Measurements from ENCODE around the gene ASB8. TPM values are rescaled to one million over a fixed set of nuclear protein-coding genes. Genes with fewer than 3 reads are reported as not detected.

ASB8 gene
- total RNA-seq, 1 donor from 2014 or later, result 8.6 TPM

DNA sequence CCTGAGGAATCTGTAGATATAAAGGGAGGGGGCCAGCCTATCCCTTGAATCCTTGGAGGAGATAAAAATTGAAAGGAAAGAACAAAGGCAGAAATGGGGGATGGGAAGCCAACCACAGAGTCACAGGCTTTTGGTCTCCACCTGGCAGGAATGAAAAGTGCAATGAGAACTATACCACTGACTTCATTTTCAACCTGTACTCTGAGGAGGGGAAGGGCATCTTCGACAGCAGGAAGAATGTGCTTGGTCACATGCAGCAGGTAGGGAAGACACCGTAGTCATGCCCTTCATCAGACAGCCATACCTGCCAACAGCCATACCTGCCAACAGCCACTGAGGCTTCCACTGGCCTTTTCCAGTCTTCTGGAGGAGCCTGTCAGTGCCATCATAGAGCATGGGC lies 13.4 kb downstream of the ASB8 start:
- TF ChIP-seq, protein P1, sequence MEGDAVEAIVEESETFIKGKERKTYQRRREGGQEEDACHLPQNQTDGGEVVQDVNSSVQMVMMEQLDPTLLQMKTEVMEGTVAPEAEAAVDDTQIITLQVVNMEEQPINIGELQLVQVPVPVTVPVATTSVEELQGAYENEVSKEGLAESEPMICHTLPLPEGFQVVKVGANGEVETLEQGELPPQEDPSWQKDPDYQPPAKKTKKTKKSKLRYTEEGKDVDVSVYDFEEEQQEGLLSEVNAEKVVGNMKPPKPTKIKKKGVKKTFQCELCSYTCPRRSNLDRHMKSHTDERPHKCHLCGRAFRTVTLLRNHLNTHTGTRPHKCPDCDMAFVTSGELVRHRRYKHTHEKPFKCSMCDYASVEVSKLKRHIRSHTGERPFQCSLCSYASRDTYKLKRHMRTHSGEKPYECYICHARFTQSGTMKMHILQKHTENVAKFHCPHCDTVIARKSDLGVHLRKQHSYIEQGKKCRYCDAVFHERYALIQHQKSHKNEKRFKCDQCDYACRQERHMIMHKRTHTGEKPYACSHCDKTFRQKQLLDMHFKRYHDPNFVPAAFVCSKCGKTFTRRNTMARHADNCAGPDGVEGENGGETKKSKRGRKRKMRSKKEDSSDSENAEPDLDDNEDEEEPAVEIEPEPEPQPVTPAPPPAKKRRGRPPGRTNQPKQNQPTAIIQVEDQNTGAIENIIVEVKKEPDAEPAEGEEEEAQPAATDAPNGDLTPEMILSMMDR (conservative IDR thresholded peaks at IDR 0.05; ENCODE audit: low read depth, low read length), result no peak
- no peak for DNase-seq (ENCODE audit: low read depth)
- H3K4me3 ChIP-seq (ENCODE audit: low read depth, low read length), result no peak overlapping the region

DNA sequence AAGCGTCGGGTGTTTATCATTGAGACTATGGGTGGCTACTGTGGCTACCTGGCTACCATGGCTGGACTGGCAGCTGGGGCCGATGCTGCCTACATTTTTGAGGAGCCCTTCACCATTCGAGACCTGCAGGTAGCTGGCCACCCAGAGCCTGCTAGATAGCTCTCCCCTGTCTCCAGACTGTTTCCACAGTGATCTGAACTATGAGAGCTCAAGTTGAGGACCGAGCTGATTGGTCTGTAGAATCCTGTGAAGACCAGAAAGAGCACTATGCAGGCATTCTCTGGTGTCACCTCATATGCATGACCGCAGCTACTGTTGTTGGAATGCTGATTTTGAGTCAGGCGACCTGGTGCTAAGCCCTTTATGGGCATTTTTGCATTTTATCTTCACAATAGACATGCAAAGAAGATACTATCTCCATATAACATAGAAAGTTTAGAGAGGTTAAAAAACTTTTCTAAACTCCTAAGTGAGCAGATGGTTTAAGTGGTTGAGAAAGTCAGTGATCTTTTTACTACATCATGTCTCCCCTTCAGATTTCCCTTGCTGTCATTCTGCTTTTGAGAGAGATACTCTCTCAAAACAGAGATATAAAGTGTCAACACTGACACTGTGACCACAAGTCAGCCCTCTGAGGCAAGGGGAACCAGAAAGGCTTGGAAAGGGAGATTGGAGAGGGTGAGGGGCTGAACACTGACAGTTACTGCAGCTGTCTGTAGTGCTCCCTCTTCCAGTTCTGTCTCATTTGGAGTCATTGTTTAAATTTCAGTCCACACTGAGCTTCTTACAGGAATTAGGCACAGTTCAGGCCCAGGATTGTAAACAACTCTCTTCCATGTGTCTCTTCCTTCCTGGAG lies 14.3 kb downstream of the ASB8 start:
- TF ChIP-seq, protein P1 (conservative IDR thresholded peaks at IDR 0.05; ENCODE audit: low read depth, low read length), result no peak
- no peak overlapping the region for H3K4me3 ChIP-seq (ENCODE audit: low read depth, low read length)
- no peak for DNase-seq (ENCODE audit: low read depth)

DNA sequence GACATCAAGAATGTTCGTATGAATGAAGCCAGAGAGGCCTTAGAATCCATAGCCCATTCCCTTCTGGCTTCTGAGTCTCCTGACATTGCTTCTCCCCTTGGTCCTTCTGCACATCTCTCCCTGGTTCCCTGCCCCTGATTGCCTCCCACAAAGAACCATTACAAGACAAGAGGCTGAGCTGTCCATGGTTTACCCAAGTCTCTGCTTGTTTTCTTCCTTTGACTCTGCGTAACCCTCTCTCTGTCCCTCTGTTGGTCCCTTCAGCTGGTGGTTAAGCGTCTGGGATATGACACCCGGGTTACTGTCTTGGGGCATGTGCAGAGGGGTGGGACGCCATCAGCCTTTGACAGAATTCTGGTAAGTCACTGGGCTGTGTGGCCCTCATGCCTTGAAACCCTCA lies 22.3 kb downstream of the ASB8 start:
- TF ChIP-seq, protein P1 (conservative IDR thresholded peaks at IDR 0.05; ENCODE audit: low read depth, low read length), result no peak
- H3K4me3 ChIP-seq (ENCODE audit: low read depth, low read length), result no peak overlapping the region
- DNase-seq (ENCODE audit: low read depth), result no peak

DNA sequence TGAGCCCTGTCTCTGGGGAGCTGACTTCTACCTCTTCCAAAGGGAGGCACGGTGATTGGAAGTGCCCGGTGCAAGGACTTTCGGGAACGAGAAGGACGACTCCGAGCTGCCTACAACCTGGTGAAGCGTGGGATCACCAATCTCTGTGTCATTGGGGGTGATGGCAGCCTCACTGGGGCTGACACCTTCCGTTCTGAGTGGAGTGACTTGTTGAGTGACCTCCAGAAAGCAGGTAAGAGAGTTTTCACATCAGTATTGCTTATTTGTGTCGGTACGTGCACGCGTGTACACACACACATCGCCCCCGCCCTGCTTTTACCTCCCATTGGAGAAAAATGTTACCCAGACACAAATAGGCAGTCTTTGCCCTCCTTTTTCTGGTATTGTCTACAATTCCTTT lies 24.5 kb downstream of the ASB8 start:
- DNase-seq (ENCODE audit: low read depth), result no peak
- no peak overlapping the region for H3K4me3 ChIP-seq (ENCODE audit: low read depth, low read length)
- TF ChIP-seq, protein P1 (conservative IDR thresholded peaks at IDR 0.05; ENCODE audit: low read depth, low read length), result no peak

DNA sequence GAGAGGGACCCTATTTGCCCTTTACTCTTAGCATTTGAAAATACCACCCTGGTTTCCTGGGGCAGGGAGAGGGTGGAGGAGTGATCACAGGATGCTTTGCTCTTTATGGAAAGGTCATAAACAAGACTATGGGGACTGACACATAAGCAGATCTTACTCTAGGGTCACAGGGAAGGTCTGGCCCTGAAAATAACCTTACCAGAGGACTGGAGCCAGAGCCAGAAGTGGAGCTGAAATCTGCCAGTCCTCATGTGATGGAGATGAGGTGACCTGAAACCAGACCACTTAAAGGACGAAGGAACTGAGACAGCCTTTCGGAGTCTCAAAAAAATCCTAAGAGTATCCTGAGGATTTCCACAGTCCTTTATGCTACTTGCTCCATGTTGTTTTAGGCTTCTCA lies 25.8 kb downstream of the ASB8 start:
- TF ChIP-seq, protein P1 (conservative IDR thresholded peaks at IDR 0.05; ENCODE audit: low read depth, low read length), result no peak
- no peak for DNase-seq (ENCODE audit: low read depth)
- H3K4me3 ChIP-seq (ENCODE audit: low read depth, low read length), result no peak overlapping the region

DNA sequence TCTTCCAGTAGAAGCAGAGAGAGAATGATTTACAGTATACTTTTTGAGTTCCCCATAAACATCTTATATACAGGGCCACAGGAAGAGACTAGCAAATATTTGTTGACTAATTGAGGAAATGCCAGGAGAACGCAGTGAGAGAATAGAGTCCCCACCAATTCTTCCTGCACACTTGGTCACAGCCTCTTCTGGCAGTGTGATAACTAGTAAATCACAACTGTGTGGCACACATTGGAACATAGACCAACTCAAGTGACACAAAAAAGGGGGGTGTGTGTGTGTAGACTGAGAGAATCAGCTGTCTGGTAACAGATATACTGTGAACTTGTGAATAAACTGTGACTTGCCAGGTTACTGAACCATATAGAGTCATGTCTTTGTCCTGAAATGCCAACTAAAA lies 27.9 kb downstream of the ASB8 start:
- no peak overlapping the region for H3K4me3 ChIP-seq (ENCODE audit: low read depth, low read length)
- TF ChIP-seq, protein P1 (conservative IDR thresholded peaks at IDR 0.05; ENCODE audit: low read depth, low read length), result no peak
- DNase-seq (ENCODE audit: low read depth), result no peak

DNA sequence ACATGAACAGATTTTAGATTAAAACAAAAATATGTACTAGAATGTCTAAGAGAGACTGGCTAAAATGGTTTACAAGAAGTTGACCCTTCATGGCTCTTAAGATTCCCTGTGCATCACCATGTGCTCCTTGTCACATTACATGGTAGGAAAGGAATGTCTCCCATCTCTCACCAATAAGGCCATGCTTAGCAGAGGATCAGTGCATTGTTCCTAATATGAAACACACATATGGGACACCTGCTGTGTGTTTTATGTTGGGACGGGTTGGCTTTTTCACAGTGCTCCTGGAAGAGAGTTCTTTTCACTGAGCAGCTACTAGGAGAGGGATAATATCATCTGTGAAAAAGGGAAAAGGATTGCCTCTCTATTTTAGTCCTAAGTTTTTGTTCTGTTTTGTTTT lies 28.5 kb downstream of the ASB8 start:
- no peak for DNase-seq (ENCODE audit: low read depth)
- TF ChIP-seq, protein P1 (conservative IDR thresholded peaks at IDR 0.05; ENCODE audit: low read depth, low read length), result no peak
- H3K4me3 ChIP-seq (ENCODE audit: low read depth, low read length), result no peak overlapping the region
